A549 (cell line): ENCODE results near the gene PGAM1.

Experiments
- CTCF ChIP-seq: fragments of >200 bp; sonication (Bioruptor Twin); formaldehyde crosslinking; IDR thresholded peaks from 3 replicates; pipeline ENCODE4 v1.5.1; 2016
- JUN ChIP-seq, 2 experiments: fragments of >200 bp; sonication (Bioruptor Twin); formaldehyde crosslinking; IDR thresholded peaks; 2 replicates in 1 of 2; 3 replicates in 1 of 2; pipeline ENCODE4 v1.6.1; 2016 to 2017
- PBX3 ChIP-seq: IDR thresholded peaks from 2 replicates; pipeline ENCODE4 v1.6.1; 2012
- REST ChIP-seq: fragments of 200-600 bp; sonication (generic); IDR thresholded peaks from 2 replicates; pipeline ENCODE4 v1.6.1; 2016; ENCODE audit warnings: antibody characterized with exemption, mild to moderate bottlenecking, moderate library complexity
- ZFP36 ChIP-seq: fragments of 450-650 bp; IDR thresholded peaks from 2 replicates; pipeline ENCODE4 v1.6.1; 2014; ENCODE audit warnings: borderline replicate concordance; ENCODE audit not compliant: partially characterized antibody

GRCh38 chr10:97451605-97452004 is 25.6 kb downstream of the PGAM1 start:
- TF ChIP-seq REST (no peak), CTCF (no peak), JUN (IDR thresholded peaks at IDR 0.05) (no peak), PBX3 (no peak), ZFP36 (no peak)
